ENCODE measurements around the gene KPNA6.

The KPNA6 gene

GRCh38 chr1:32221581-32221979 lies 113.7 kb downstream of the KPNA6 start:
- no peak for DNase-seq

- DNase-seq, result peak; percentile 93
These were observed 114.3 kb downstream of the KPNA6 start, which contains the start of the genes EIF3I and TMEM234 for GRCh38 chr1:32221980-32222755. EIF3I (plus strand) TSS chr1:32222407; CDS start chr1:32222442, 35 bp downstream. TMEM234 (minus strand) TSS chr1:32222353; CDS start chr1:32222322, 31 bp downstream.

GRCh38 chr1:32223683-32224082 lies 115.8 kb downstream of the KPNA6 start:
- no peak for DNase-seq

GRCh38 chr1:32224285-32224684 lies 116.4 kb downstream of the KPNA6 start:
- no peak for DNase-seq

Data from retina (tissue), 1 donor.